ENCODE data around the gene SHB.

Gene SHB

GRCh38 chr9:38010918-38011704, 57.9 kb downstream of the SHB start:
- DNase-seq = no peak

GRCh38 chr9:38009990-38010389, 59.0 kb downstream of the SHB start:
- no peak for DNase-seq

GRCh38 chr9:38009035-38009501, 60.0 kb downstream of the SHB start:
- DNase-seq = no peak

GRCh38 chr9:38008168-38009034, 60.6 kb downstream of the SHB start:
- DNase-seq = peak in 6 of 51 donors; percentile 18 to 38 (median 24)

- no peak for DNase-seq
Observed at GRCh38 chr9:38007016-38007415, 62.0 kb downstream of the SHB start.

GRCh38 chr9:38006163-38006562, 62.9 kb downstream of the SHB start:
- DNase-seq = no peak

- no peak for DNase-seq
Observed at GRCh38 chr9:38004809-38005560, 64.0 kb downstream of the SHB start.

- DNase-seq = no peak
Observed at GRCh38 chr9:38003946-38004808, 64.8 kb downstream of the SHB start.

GRCh38 chr9:38003230-38003629, 65.8 kb downstream of the SHB start:
- DNase-seq = no peak

GRCh38 chr9:38001430-38001829, 67.6 kb downstream of the SHB start:
- DNase-seq = no peak

GRCh38 chr9:38000735-38001134, 68.3 kb downstream of the SHB start:
- DNase-seq = no peak

GRCh38 chr9:38000332-38000731, 68.7 kb downstream of the SHB start:
- DNase-seq = no peak

GRCh38 chr9:37999588-38000189, 69.3 kb downstream of the SHB start:
- peak in 34 of 51 donors; percentile 13 to 78 (median 52) for DNase-seq

- peak in 1 of 51 donors; percentile 25 for DNase-seq
Observed at GRCh38 chr9:37998881-37999587, 70.0 kb downstream of the SHB start.

GRCh38 chr9:37997636-37998374, 71.2 kb downstream of the SHB start:
- DNase-seq = peak in 28 of 51 donors; percentile 8 to 71 (median 46)

- no peak for DNase-seq
Observed at GRCh38 chr9:37996819-37997217, 72.2 kb downstream of the SHB start.

- DNase-seq = peak in 10 of 51 donors; percentile 14 to 47 (median 31)
Observed at GRCh38 chr9:37995961-37996818, 72.8 kb downstream of the SHB start.

GRCh38 chr9:37995348-37995737, 73.7 kb downstream of the SHB start:
- peak in 1 of 51 donors; percentile 42 for DNase-seq
